Measurements from ENCODE around the gene PRDM5. TPM values are rescaled to one million over a fixed set of nuclear protein-coding genes. Genes with fewer than 3 reads are reported as not detected.

Gene PRDM5
- total RNA-seq, 1 experiment from 2014 or later = 5.1 TPM

- CTCF ChIA-PET = no interaction called here
- Histone ChIP-seq H2AFZ (ENCODE audit: low read depth, low read length, poor library complexity, severe bottlenecking) (no peak overlapping the region), H3K9ac (ENCODE audit: low read length) (no peak overlapping the region), H3K27ac (ENCODE audit: low read depth, low read length) (no peak overlapping the region), H3K27me3 (ENCODE audit: insufficient read depth, low read length) (no peaks in the 10 kb centered on the region), H3K9me3 (ENCODE audit: control insufficient read depth in 1 of 2, insufficient read depth in 1 of 2, low read depth in 1 of 2, low read length in 2 of 2) (no peaks in the 10 kb centered on the region), H4K20me1 (ENCODE audit: insufficient read depth) (no peaks in the 10 kb centered on the region), H3K4me2 (ENCODE audit: low read length) (no peak overlapping the region), H3K36me3 (ENCODE audit: control insufficient read depth in 1 of 2, insufficient read depth in 2 of 2, low read length in 2 of 2) (no peaks in the 10 kb centered on the region), H3K79me2 (ENCODE audit: insufficient read depth, low read length) (no peaks in the 10 kb centered on the region), H3K4me3 (replicated peaks in 1 of 2; ENCODE audit: low read depth in 1 of 2, low read length in 2 of 2) (no peak overlapping the region), H3K9me2 (ENCODE audit: insufficient read depth) (no peaks in the 10 kb centered on the region), H3K4me1 (ENCODE audit: control insufficient read depth in 1 of 2, insufficient read depth in 2 of 2, low read length in 2 of 2) (no peaks in the 10 kb centered on the region)
- POLR2A ChIA-PET = no interaction called here
- no TSS peak for BruUV-seq (replicated peaks)
- ATAC-seq (no peak), DNase-seq (ENCODE audit: low read depth, low spot score) (no peak)
- RAD21 ChIA-PET (ENCODE audit: low non-redundant PET in 1 of 2, low total read pairs in 2 of 2, uncharacterized antibody in 2 of 2, unreplicated experiment in 2 of 2) = no interaction called here
- TF ChIP-seq ZFX (IDR thresholded peaks at IDR 0.05) (no peak), RAD21 (IDR thresholded peaks at IDR 0.05; ENCODE audit: low read depth) (no peak), POLR2A (IDR thresholded peaks at IDR 0.05; ENCODE audit: borderline replicate concordance, extremely low read depth, insufficient read depth, insufficient read length) (no peak), EZH2 (IDR thresholded peaks at IDR 0.05) (no peak), POLR2AphosphoS5 (IDR thresholded peaks at IDR 0.05; ENCODE audit: low read depth, low read length) (no peak), YY1 (IDR thresholded peaks at IDR 0.05; ENCODE audit: extremely low read depth, insufficient replicate concordance, low read depth, low read length) (no peak), SIN3A (IDR thresholded peaks at IDR 0.05; ENCODE audit: low read depth) (no peak), CBX3 (IDR thresholded peaks at IDR 0.05; ENCODE audit: low read depth) (no peak), SP1 (IDR thresholded peaks at IDR 0.05; ENCODE audit: low read depth) (no peak), SRF (IDR thresholded peaks at IDR 0.05; ENCODE audit: low read depth) (no peak), JUND (IDR thresholded peaks at IDR 0.05) (no peak)
- TF ChIP-seq, protein P1, sequence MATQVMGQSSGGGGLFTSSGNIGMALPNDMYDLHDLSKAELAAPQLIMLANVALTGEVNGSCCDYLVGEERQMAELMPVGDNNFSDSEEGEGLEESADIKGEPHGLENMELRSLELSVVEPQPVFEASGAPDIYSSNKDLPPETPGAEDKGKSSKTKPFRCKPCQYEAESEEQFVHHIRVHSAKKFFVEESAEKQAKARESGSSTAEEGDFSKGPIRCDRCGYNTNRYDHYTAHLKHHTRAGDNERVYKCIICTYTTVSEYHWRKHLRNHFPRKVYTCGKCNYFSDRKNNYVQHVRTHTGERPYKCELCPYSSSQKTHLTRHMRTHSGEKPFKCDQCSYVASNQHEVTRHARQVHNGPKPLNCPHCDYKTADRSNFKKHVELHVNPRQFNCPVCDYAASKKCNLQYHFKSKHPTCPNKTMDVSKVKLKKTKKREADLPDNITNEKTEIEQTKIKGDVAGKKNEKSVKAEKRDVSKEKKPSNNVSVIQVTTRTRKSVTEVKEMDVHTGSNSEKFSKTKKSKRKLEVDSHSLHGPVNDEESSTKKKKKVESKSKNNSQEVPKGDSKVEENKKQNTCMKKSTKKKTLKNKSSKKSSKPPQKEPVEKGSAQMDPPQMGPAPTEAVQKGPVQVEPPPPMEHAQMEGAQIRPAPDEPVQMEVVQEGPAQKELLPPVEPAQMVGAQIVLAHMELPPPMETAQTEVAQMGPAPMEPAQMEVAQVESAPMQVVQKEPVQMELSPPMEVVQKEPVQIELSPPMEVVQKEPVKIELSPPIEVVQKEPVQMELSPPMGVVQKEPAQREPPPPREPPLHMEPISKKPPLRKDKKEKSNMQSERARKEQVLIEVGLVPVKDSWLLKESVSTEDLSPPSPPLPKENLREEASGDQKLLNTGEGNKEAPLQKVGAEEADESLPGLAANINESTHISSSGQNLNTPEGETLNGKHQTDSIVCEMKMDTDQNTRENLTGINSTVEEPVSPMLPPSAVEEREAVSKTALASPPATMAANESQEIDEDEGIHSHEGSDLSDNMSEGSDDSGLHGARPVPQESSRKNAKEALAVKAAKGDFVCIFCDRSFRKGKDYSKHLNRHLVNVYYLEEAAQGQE (IDR thresholded peaks at IDR 0.05; ENCODE audit: low read depth) = no peak
- intact Hi-C loops (cut with micrococcal nuclease) = loop anchor here (10.0 kb wide), 1 partner anchor 576 kb away; no protein-coding TSS in a partner anchor
Measured at GRCh38 chr4:120728892-120729675, 193.4 kb downstream of the PRDM5 start.
